ENCODE measurements around the gene NFATC3. TPM values are rescaled to one million over a fixed set of nuclear protein-coding genes. Genes with fewer than 3 reads are reported as not detected.

The NFATC3 gene
- total RNA-seq, 1 donor from 2014 or later: 33.1 TPM

- Mint-ChIP-seq H3K36me3 (ENCODE audit: unreplicated experiment) (no peaks in the 10 kb centered on the region), H3K9me3 (ENCODE audit: unreplicated experiment) (peaks cover 2% of the 10 kb centered on the region), H3K27ac (ENCODE audit: unreplicated experiment) (no peak overlapping the region), H3K4me3 (ENCODE audit: unreplicated experiment) (no peak overlapping the region), H3K27me3 (ENCODE audit: unreplicated experiment) (peaks cover 7% of the 10 kb centered on the region), H3K4me1 (ENCODE audit: low read depth, unreplicated experiment) (peaks cover 10% of the 10 kb centered on the region)
- DNase-seq: no peak
- TF ChIP-seq CTCF (IDR thresholded peaks at IDR 0.05; ENCODE audit: partially characterized antibody, unreplicated experiment): no peak
These were observed 147.2 kb downstream of the NFATC3 start for GRCh38 chr16:68232335-68232734.

- no peak for TF ChIP-seq CTCF (IDR thresholded peaks at IDR 0.05; ENCODE audit: partially characterized antibody, unreplicated experiment)
- H3K4me3 Mint-ChIP-seq (ENCODE audit: unreplicated experiment): no peak overlapping the region
- peaks cover 8% of the 10 kb centered on the region for H3K4me1 Mint-ChIP-seq (ENCODE audit: low read depth, unreplicated experiment)
- H3K27ac Mint-ChIP-seq (ENCODE audit: unreplicated experiment): no peak overlapping the region
- DNase-seq: no peak
- peaks cover 2% of the 10 kb centered on the region for H3K9me3 Mint-ChIP-seq (ENCODE audit: unreplicated experiment)
- H3K27me3 Mint-ChIP-seq (ENCODE audit: unreplicated experiment): peaks cover 8% of the 10 kb centered on the region
- H3K36me3 Mint-ChIP-seq (ENCODE audit: unreplicated experiment): no peaks in the 10 kb centered on the region
These were observed 148.1 kb downstream of the NFATC3 start for GRCh38 chr16:68233085-68233834.

- Mint-ChIP-seq H3K9me3 (ENCODE audit: unreplicated experiment) (peaks cover 2% of the 10 kb centered on the region), H3K27ac (ENCODE audit: unreplicated experiment) (no peak overlapping the region), H3K36me3 (ENCODE audit: unreplicated experiment) (no peaks in the 10 kb centered on the region), H3K27me3 (ENCODE audit: unreplicated experiment) (peaks cover 8% of the 10 kb centered on the region), H3K4me1 (ENCODE audit: low read depth, unreplicated experiment) (peaks cover 8% of the 10 kb centered on the region), H3K4me3 (ENCODE audit: unreplicated experiment) (no peak overlapping the region)
- no peak for TF ChIP-seq CTCF (IDR thresholded peaks at IDR 0.05; ENCODE audit: partially characterized antibody, unreplicated experiment)
- DNase-seq: no peak
These were observed 148.6 kb downstream of the NFATC3 start for GRCh38 chr16:68233835-68234187.

- no peak for DNase-seq
- peaks cover 8% of the 10 kb centered on the region for H3K27me3 Mint-ChIP-seq (ENCODE audit: unreplicated experiment)
These were observed 149.3 kb downstream of the NFATC3 start for GRCh38 chr16:68234188-68235107.

More at GRCh38 chr16:68234188-68235107, 149.3 kb downstream of the NFATC3 start:
- peaks cover 4% of the 10 kb centered on the region for H3K4me1 Mint-ChIP-seq (ENCODE audit: low read depth, unreplicated experiment)
- peaks cover 2% of the 10 kb centered on the region for H3K9me3 Mint-ChIP-seq (ENCODE audit: unreplicated experiment)
- TF ChIP-seq CTCF (IDR thresholded peaks at IDR 0.05; ENCODE audit: partially characterized antibody, unreplicated experiment): no peak
- H3K4me3 Mint-ChIP-seq (ENCODE audit: unreplicated experiment): peak overlapping the region; percentile 37
- H3K27ac Mint-ChIP-seq (ENCODE audit: unreplicated experiment): no peak overlapping the region
- no peaks in the 10 kb centered on the region for H3K36me3 Mint-ChIP-seq (ENCODE audit: unreplicated experiment)
